ENCODE data around the gene GPS1.

Gene GPS1

GRCh38 chr17:82080048-82080788 lies 28.5 kb downstream of the GPS1 start:
- H3K36me3 ChIP-seq (ENCODE audit: insufficient read depth, low read length), result peaks cover 65% of the 10 kb centered on the region; the same call in 1 of the 2 replicates
- H3K4me2 ChIP-seq (ENCODE audit: low read depth, low read length, poor library complexity, severe bottlenecking), result no peak overlapping the region
- H3K9me3 ChIP-seq (ENCODE audit: insufficient read depth, low read depth, low read length), result no peaks in the 10 kb centered on the region
- H3K79me2 ChIP-seq (ENCODE audit: insufficient read depth, low read length), result no peaks in the 10 kb centered on the region
- no peak for TF ChIP-seq CTCF (conservative IDR thresholded peaks at IDR 0.05; ENCODE audit: low read length)
- TF ChIP-seq EZH2phosphoT487 (IDR thresholded peaks at IDR 0.05; ENCODE audit: borderline replicate concordance), result no peak
- H3K9me2 ChIP-seq (replicated peaks; ENCODE audit: low read depth, low read length), result no peaks in the 10 kb centered on the region
- H2AFZ ChIP-seq (ENCODE audit: low read length), result no peak overlapping the region
- H4K20me1 ChIP-seq (ENCODE audit: insufficient read depth, low read length, poor library complexity, severe bottlenecking), result peaks cover 4% of the 10 kb centered on the region
- no peaks in the 10 kb centered on the region for H3F3A ChIP-seq (ENCODE audit: low read depth)
- H3K9ac ChIP-seq (ENCODE audit: low read depth, low read length, poor library complexity, severe bottlenecking), result no peak overlapping the region
- H3K4me1 ChIP-seq (ENCODE audit: insufficient read depth, low read length, poor library complexity, severe bottlenecking), result no peaks in the 10 kb centered on the region
- H3K27me3 ChIP-seq (ENCODE audit: insufficient read depth, low read length, poor library complexity, severe bottlenecking), result no peaks in the 10 kb centered on the region
- H3K4me3 ChIP-seq (ENCODE audit: low read length, poor library complexity, severe bottlenecking), result no peak overlapping the region

GRCh38 chr17:82080789-82081464 lies 29.2 kb downstream of the GPS1 start:
- no peak overlapping the region for H3K4me2 ChIP-seq (ENCODE audit: low read depth, low read length, poor library complexity, severe bottlenecking)
- H3K4me1 ChIP-seq (ENCODE audit: insufficient read depth, low read length, poor library complexity, severe bottlenecking), result no peaks in the 10 kb centered on the region
- peaks cover 72% of the 10 kb centered on the region; the same call in 1 of the 2 replicates for H3K36me3 ChIP-seq (ENCODE audit: insufficient read depth, low read length)
- H3K27me3 ChIP-seq (ENCODE audit: insufficient read depth, low read length, poor library complexity, severe bottlenecking), result no peaks in the 10 kb centered on the region
- no peaks in the 10 kb centered on the region for H3K9me2 ChIP-seq (replicated peaks; ENCODE audit: low read depth, low read length)
- no peaks in the 10 kb centered on the region for H3F3A ChIP-seq (ENCODE audit: low read depth)
- TF ChIP-seq EZH2phosphoT487 (IDR thresholded peaks at IDR 0.05; ENCODE audit: borderline replicate concordance) (no peak), CTCF (conservative IDR thresholded peaks at IDR 0.05; ENCODE audit: low read length) (no peak)
- no peak overlapping the region for H3K9ac ChIP-seq (ENCODE audit: low read depth, low read length, poor library complexity, severe bottlenecking)
- H2AFZ ChIP-seq (ENCODE audit: low read length), result no peak overlapping the region
- no peak overlapping the region for H3K4me3 ChIP-seq (ENCODE audit: low read length, poor library complexity, severe bottlenecking)
- no peaks in the 10 kb centered on the region for H3K9me3 ChIP-seq (ENCODE audit: insufficient read depth, low read depth, low read length)
- peaks cover 7% of the 10 kb centered on the region for H4K20me1 ChIP-seq (ENCODE audit: insufficient read depth, low read length, poor library complexity, severe bottlenecking)
- H3K79me2 ChIP-seq (ENCODE audit: insufficient read depth, low read length), result no peaks in the 10 kb centered on the region

- no peaks in the 10 kb centered on the region for H3K9me3 ChIP-seq (ENCODE audit: insufficient read depth, low read depth, low read length)
- H3K4me1 ChIP-seq (ENCODE audit: insufficient read depth, low read length, poor library complexity, severe bottlenecking), result no peaks in the 10 kb centered on the region
- no peak overlapping the region for H3K9ac ChIP-seq (ENCODE audit: low read depth, low read length, poor library complexity, severe bottlenecking)
- peaks cover 9% of the 10 kb centered on the region for H4K20me1 ChIP-seq (ENCODE audit: insufficient read depth, low read length, poor library complexity, severe bottlenecking)
- no peak overlapping the region for H2AFZ ChIP-seq (ENCODE audit: low read length)
- no peak for TF ChIP-seq EZH2phosphoT487 (IDR thresholded peaks at IDR 0.05; ENCODE audit: borderline replicate concordance)
- no peak for TF ChIP-seq CTCF (conservative IDR thresholded peaks at IDR 0.05; ENCODE audit: low read length)
- no peaks in the 10 kb centered on the region for H3F3A ChIP-seq (ENCODE audit: low read depth)
- H3K79me2 ChIP-seq (ENCODE audit: insufficient read depth, low read length), result no peaks in the 10 kb centered on the region
- H3K4me2 ChIP-seq (ENCODE audit: low read depth, low read length, poor library complexity, severe bottlenecking), result no peak overlapping the region
- H3K4me3 ChIP-seq (ENCODE audit: low read length, poor library complexity, severe bottlenecking), result no peak overlapping the region
- no peaks in the 10 kb centered on the region for H3K27me3 ChIP-seq (ENCODE audit: insufficient read depth, low read length, poor library complexity, severe bottlenecking)
- H3K9me2 ChIP-seq (replicated peaks; ENCODE audit: low read depth, low read length), result no peaks in the 10 kb centered on the region
- peaks cover 78% of the 10 kb centered on the region; the same call in 1 of the 2 replicates for H3K36me3 ChIP-seq (ENCODE audit: insufficient read depth, low read length)
Observed at GRCh38 chr17:82081546-82081945, 29.8 kb downstream of the GPS1 start.
